K562 (cell line): Measurements from ENCODE around the gene BNIP5. TPM values are rescaled to one million over a fixed set of nuclear protein-coding genes. Genes with fewer than 3 reads are reported as not detected.

Experiments
- ATAC-seq: fragments of 200-7000 bp; cut with Tn5 transposase; 3 replicates; pipeline ENCODE4 v1.9.1; 2020; ENCODE audit warnings: moderate library complexity
- BruUV-seq: library from RNA; stranded (reverse); fragments of 400-500 nt; replicated peaks from 2 replicates; lab custom pipeline; 2021; lab: Mats Ljungman, UMichigan
- CTCF ChIA-PET: fragments of 300-600 bp; formaldehyde crosslinking; extraction: SDS; loops from one replicate; lab custom pipeline; 2021; ENCODE audit warnings: low intra/inter-chr PET ratio; lab: Yijun Ruan, JAX
- POLR2A ChIA-PET: fragments of 300-600, 350-650 bp; sonication (Branson Sonifier 250); formaldehyde crosslinking; extraction: SDS; loops from one replicate; lab custom pipeline; 2021; ENCODE audit warnings: antibody characterized with exemption, inconsistent platforms; lab: Yijun Ruan, JAX
- DNase-seq, 4 experiments: peaks; one replicate each; pipeline versions ENCODE4 v3.0.0 to v3.0.0-alpha.2; 2011 to 2018; ENCODE audit warnings: low spot score in 3 of 4, mixed read lengths in 3 of 4; ENCODE audit errors: extremely low read depth in 1 of 4
- FAIRE-seq: peaks from 2 replicates; lab custom pipeline; 2011; peaks lifted over from hg19 to GRCh38; lab: Jason Lieb, UNC
- H2AFZ ChIP-seq: 2 replicates; pipeline ENCODE4 v1.6.0; 2011; ENCODE audit warnings: low read depth, low read length, control low read depth, inconsistent platforms
- H3K27ac ChIP-seq: fragments of 200-600 bp; 3 replicates; pipeline ENCODE4 v1.8.0; 2011; ENCODE audit warnings: low read depth, mild to moderate bottlenecking, control low read depth, inconsistent platforms, low read length, moderate library complexity, mixed read lengths; ENCODE audit errors: extremely low read depth
- H3K27me3 ChIP-seq, 2 experiments: fragments of 300-600 bp in 1 of 2; 2 replicates in 1 of 2; 3 replicates in 1 of 2; pipeline versions ENCODE4 v1.6.0 to v1.8.0; 2011; ENCODE audit warnings: inconsistent platforms in 2 of 2, low read length in 2 of 2, mild to moderate bottlenecking in 1 of 2, mixed read lengths in 1 of 2, moderate library complexity in 1 of 2; ENCODE audit not compliant: control insufficient read depth in 2 of 2, insufficient read depth in 2 of 2
- H3K36me3 ChIP-seq: fragments of 300-600 bp; 3 replicates; pipeline ENCODE4 v1.8.0; 2011; ENCODE audit warnings: mild to moderate bottlenecking, low read length, inconsistent platforms; ENCODE audit not compliant: control insufficient read depth, insufficient read depth
- H3K4me1 ChIP-seq, 2 experiments: fragments of 200-600 bp in 1 of 2; replicated peaks in 1 of 2; 2 replicates in 1 of 2; 3 replicates in 1 of 2; pipeline versions ENCODE4 v1.5.1 to v1.8.0; 2011; ENCODE audit warnings: inconsistent platforms in 2 of 2, low read length in 2 of 2, mild to moderate bottlenecking in 1 of 2, mixed read lengths in 1 of 2, moderate library complexity in 1 of 2; ENCODE audit not compliant: control insufficient read depth in 2 of 2, insufficient read depth in 2 of 2
- H3K4me2 ChIP-seq: 2 replicates; pipeline ENCODE4 v1.6.1; 2011; ENCODE audit warnings: low read length, control low read depth, inconsistent platforms, mixed read lengths; ENCODE audit not compliant: insufficient read depth
- H3K4me3 ChIP-seq: fragments of 200-600 bp; sonication (generic), shearing (Covaris generic); 2 replicates; pipeline ENCODE4 v1.5.1; 2016; ENCODE audit warnings: control low read depth, inconsistent platforms
- H3K79me2 ChIP-seq: fragments of 200-600 bp; 3 replicates; pipeline ENCODE4 v1.8.0; 2011; ENCODE audit warnings: low read length, inconsistent platforms; ENCODE audit not compliant: control insufficient read depth, insufficient read depth
- H3K9ac ChIP-seq, 2 experiments: 2 replicates each; pipeline versions ENCODE4 v1.6.0 to v1.6.1; 2011; ENCODE audit warnings: low read depth in 2 of 2, low read length in 2 of 2, control low read depth in 1 of 2, inconsistent platforms in 1 of 2, mild to moderate bottlenecking in 1 of 2, mixed read lengths in 1 of 2; ENCODE audit not compliant: insufficient read depth in 1 of 2
- H3K9me1 ChIP-seq: one replicate; pipeline ENCODE4 v1.6.0; 2011; ENCODE audit warnings: inconsistent platforms, mild to moderate bottlenecking, low read length, moderate library complexity; ENCODE audit not compliant: control insufficient read depth, insufficient read depth
- H3K9me3 ChIP-seq: replicated peaks from 2 replicates; pipeline ENCODE4 v1.5.1; 2011; ENCODE audit warnings: low read depth, low read length, inconsistent platforms; ENCODE audit not compliant: control insufficient read depth, insufficient read depth
- H4K20me1 ChIP-seq: replicated peaks from 2 replicates; pipeline ENCODE4 v1.6.1; 2011; ENCODE audit warnings: low read length, inconsistent platforms, mixed read lengths; ENCODE audit not compliant: control insufficient read depth, insufficient read depth
- ATF1 ChIP-seq, 2 experiments: fragments of 450-650 bp in 1 of 2; IDR thresholded peaks; 2 replicates each; pipeline ENCODE4 v1.6.1; 2016; ENCODE audit warnings: missing compliant biosample characterization in 1 of 2, missing genetic modification characterization in 1 of 2
- CBX8 ChIP-seq: fragments of 200-600 bp; sonication (generic); IDR thresholded peaks from 2 replicates; pipeline ENCODE4 v1.6.1; 2012; ENCODE audit warnings: borderline replicate concordance, mixed run types, low read depth, mild to moderate bottlenecking, moderate library complexity, mixed read lengths, low read length, control low read depth, inconsistent platforms; ENCODE audit not compliant: poor library complexity, severe bottlenecking; ENCODE audit errors: extremely low read depth
- E2F8 ChIP-seq: fragments of 450-650 bp; IDR thresholded peaks from 2 replicates; pipeline ENCODE4 v1.7.1; 2018; ENCODE audit warnings: mild to moderate bottlenecking, low read depth; ENCODE audit not compliant: partially characterized antibody
- ELF1 ChIP-seq: fragments of 200-800 bp; sonication (Bioruptor generic); IDR thresholded peaks from 2 replicates; pipeline ENCODE4 v1.6.1; 2016; ENCODE audit warnings: missing genetic modification characterization, missing compliant biosample characterization
- ETV1 ChIP-seq: fragments of 450-650 bp; conservative IDR thresholded peaks from 2 replicates; pipeline ENCODE4 v1.6.1; 2016; ENCODE audit warnings: missing genetic modification characterization, control low read depth, low read depth, missing compliant biosample characterization
- FOXK1 ChIP-seq: sonication (generic); formaldehyde crosslinking; IDR thresholded peaks from 2 replicates; pipeline ENCODE4 v1.8.0; 2022; ENCODE audit warnings: missing genetic modification reagents, mild to moderate bottlenecking, borderline replicate concordance
- MYBL2 ChIP-seq, 2 experiments: fragments of 450-650 bp in 1 of 2; sonication (generic) in 1 of 2; formaldehyde crosslinking in 1 of 2; IDR thresholded peaks; 2 replicates each; pipeline versions ENCODE4 v1.6.1 to v1.8.1; 2017 to 2022; ENCODE audit warnings: borderline replicate concordance in 1 of 2, inconsistent platforms in 1 of 2, low read depth in 1 of 2, mild to moderate bottlenecking in 1 of 2, missing genetic modification reagents in 1 of 2, moderate library complexity in 1 of 2
- MYNN ChIP-seq, 2 experiments: sonication (generic); formaldehyde crosslinking in 1 of 2; IDR thresholded peaks; 2 replicates each; pipeline versions ENCODE4 v1.5.0 to v1.6.1; 2016 to 2020; ENCODE audit warnings: antibody characterized with exemption in 1 of 2, missing genetic modification reagents in 1 of 2
- PML ChIP-seq: IDR thresholded peaks from 2 replicates; pipeline ENCODE4 v1.6.1; 2012; ENCODE audit warnings: low read length, inconsistent platforms
- PRMT5 ChIP-seq: sonication (generic); formaldehyde crosslinking; IDR thresholded peaks from 2 replicates; pipeline ENCODE4 v1.5.0; 2020; ENCODE audit warnings: missing genetic modification reagents
- PYGO2 ChIP-seq: fragments of 450-650 bp; IDR thresholded peaks from 2 replicates; pipeline ENCODE4 v1.6.1; 2016; ENCODE audit warnings: mild to moderate bottlenecking, missing genetic modification characterization, moderate library complexity, missing compliant biosample characterization
- RBBP5 ChIP-seq: fragments of 200-600 bp; sonication (generic); IDR thresholded peaks from 2 replicates; pipeline ENCODE4 v1.6.1; 2012; ENCODE audit warnings: borderline replicate concordance, mild to moderate bottlenecking, low read length, control low read depth, inconsistent platforms; ENCODE audit not compliant: insufficient read depth, poor library complexity, severe bottlenecking
- RFX5 ChIP-seq: IDR thresholded peaks from 2 replicates; pipeline ENCODE4 v1.6.1; 2011; ENCODE audit warnings: low read depth, mild to moderate bottlenecking, improper control_type of control experiment, low read length
- ZNF311 ChIP-seq: fragments of 250-450 bp; sonication (Bioruptor Pico); IDR thresholded peaks from 2 replicates; pipeline ENCODE4 v1.4.0; 2020; ENCODE audit warnings: mild to moderate bottlenecking, moderate library complexity
- ZNF445 ChIP-seq: fragments of 250-450 bp; sonication (Bioruptor Pico); IDR thresholded peaks from 2 replicates; pipeline ENCODE4 v1.4.0; 2020; ENCODE audit warnings: low read depth, mild to moderate bottlenecking, moderate library complexity
- WGBS: fragments of 100-300 bp; shearing (Covaris generic); methylation state at CpG from one replicate; pipeline ENCODE4 v1.1.6; 2016; ENCODE audit warnings: low coverage, mixed read lengths; ENCODE audit not compliant: insufficient coverage; ENCODE audit errors: missing lambda C conversion rate; 5-methylcytosine and 5-hydroxymethylcytosine counted together
- in situ Hi-C: fragments of 300-500 bp; cut with MboI; formaldehyde crosslinking; loops from 4 replicates; pipeline ENCODE4 v1.15.0; 2018; ENCODE audit warnings: inconsistent platforms, mixed read lengths
- intact Hi-C: fragments of 100-400 bp; cut with micrococcal nuclease; formaldehyde crosslinking; loops from 2 replicates; pipeline ENCODE4 v1.14.2; 2022
- polyA plus RNA-seq, 8 experiments: library from polyadenylated mRNA; depleted of rRNA in 4 of 8; stranded (reverse) in 5 of 8; unstranded in 3 of 8; fragments of >200 nt; fragmentation: Nextera tagmentation in 2 of 8; fragmentation: Illumina TruSeq in 1 of 8; extraction: Ambion mirVana in 2 of 8; extraction: Trizol in 1 of 8; gene quantifications; 2 replicates each; pipeline versions ENCODE4 v1.2.1 to v1.2.3, GENCODE V29; 2011 to 2014; ENCODE audit warnings: inconsistent platforms in 1 of 8, missing spikeins in 1 of 8
- total RNA-seq, 7 experiments: library from RNA; depleted of rRNA in 6 of 7; stranded (reverse); fragments of >200 nt in 6 of 7; fragmentation: Illumina TruSeq in 2 of 7; extraction: Trizol in 2 of 7; gene quantifications; 2 replicates each; pipeline versions ENCODE4 v1.2.1 to v1.2.3, GENCODE V29; 2011 to 2021; ENCODE audit warnings: low replicate concordance in 1 of 7

BNIP5 gene
- total and polyA plus RNA-seq, 9 of the 15 experiments (the other 6 are each of a cell fraction or from before 2014, with no cell fraction given): not detected

- no peaks in the 10 kb centered on the region for H3K9me1 ChIP-seq
- no peak overlapping the region for H2AFZ ChIP-seq
- intact Hi-C loops: no loop called here
- no TSS peak for BruUV-seq
- no peaks in the 10 kb centered on the region for H3K79me2 ChIP-seq
- TF ChIP-seq MYNN (IDR thresholded peaks at IDR 0.05) (no peak), MYNN (CRISPR knock-in tag; IDR thresholded peaks at IDR 0.05) (no peak), RFX5 (no peak), FOXK1 (CRISPR knock-in tag) (no peak), MYBL2 (IDR thresholded peaks at IDR 0.05; ENCODE audit: low read depth) (no peak), MYBL2 (CRISPR knock-in tag; IDR thresholded peaks at IDR 0.05; ENCODE audit: borderline replicate concordance) (no peak), ZNF445 (CRISPR knock-in tag) (no peak), RBBP5 (no peak), PRMT5 (CRISPR knock-in tag) (no peak), PYGO2 (tag) (no peak), ATF1 (CRISPR knock-in tag; IDR thresholded peaks at IDR 0.05) (no peak), ATF1 (tag; IDR thresholded peaks at IDR 0.05) (no peak), CBX8 (no peak), ZNF311 (CRISPR knock-in tag) (no peak), ELF1 (no peak), PML (no peak), ETV1 (tag) (no peak), E2F8 (no peak)
- TF ChIP-seq, all 486 proteins: peak for 0
- DNase-seq: no peak
- POLR2A ChIA-PET: no interaction called here
- in situ Hi-C loops: no loop called here
- H4K20me1 ChIP-seq: peaks cover 10% of the 10 kb centered on the region; the same call in 1 of the 2 replicates
- no peaks in the 10 kb centered on the region for H3K9me3 ChIP-seq
- ATAC-seq: no peak
- H3K4me2 ChIP-seq: no peak overlapping the region
- H3K27me3 ChIP-seq: peaks cover 21 to 61% of the 10 kb centered on the region in 2 experiments
- H3K9ac ChIP-seq: 0 out of 4 replicates have a peak overlapping the region, but pooled peaks of 1 of the 2 experiments have one; percentile 15
- no peak overlapping the region for H3K27ac ChIP-seq
- H3K36me3 ChIP-seq: no peaks in the 10 kb centered on the region
- CTCF ChIA-PET: no interaction called here
- WGBS: 23% methylated on average over 7 of the region's 7 CpGs
- no peak overlapping the region for H3K4me3 ChIP-seq
- peaks cover 0 to under 1% of the 10 kb centered on the region in 2 experiments; a peak in 1 of 5 replicates for H3K4me1 ChIP-seq
- no peak for FAIRE-seq
Observed at GRCh38 chr6:36297511-36297910, 39.2 kb downstream of the BNIP5 start.
